GM20000 (cell line): ENCODE results near the gene LTBP2.

Source experiments
- DNase-seq: peaks from one replicate; pipeline ENCODE4 v3.0.0; 2012; ENCODE audit warnings: low spot score
- TF ChIP-seq, protein P1 (sequence below): IDR thresholded peaks from 2 replicates; pipeline ENCODE4 v1.5.1; 2012; ENCODE audit warnings: mild to moderate bottlenecking, control low read depth; ENCODE audit errors: extremely low read depth, missing control alignments

Gene LTBP2

DNA sequence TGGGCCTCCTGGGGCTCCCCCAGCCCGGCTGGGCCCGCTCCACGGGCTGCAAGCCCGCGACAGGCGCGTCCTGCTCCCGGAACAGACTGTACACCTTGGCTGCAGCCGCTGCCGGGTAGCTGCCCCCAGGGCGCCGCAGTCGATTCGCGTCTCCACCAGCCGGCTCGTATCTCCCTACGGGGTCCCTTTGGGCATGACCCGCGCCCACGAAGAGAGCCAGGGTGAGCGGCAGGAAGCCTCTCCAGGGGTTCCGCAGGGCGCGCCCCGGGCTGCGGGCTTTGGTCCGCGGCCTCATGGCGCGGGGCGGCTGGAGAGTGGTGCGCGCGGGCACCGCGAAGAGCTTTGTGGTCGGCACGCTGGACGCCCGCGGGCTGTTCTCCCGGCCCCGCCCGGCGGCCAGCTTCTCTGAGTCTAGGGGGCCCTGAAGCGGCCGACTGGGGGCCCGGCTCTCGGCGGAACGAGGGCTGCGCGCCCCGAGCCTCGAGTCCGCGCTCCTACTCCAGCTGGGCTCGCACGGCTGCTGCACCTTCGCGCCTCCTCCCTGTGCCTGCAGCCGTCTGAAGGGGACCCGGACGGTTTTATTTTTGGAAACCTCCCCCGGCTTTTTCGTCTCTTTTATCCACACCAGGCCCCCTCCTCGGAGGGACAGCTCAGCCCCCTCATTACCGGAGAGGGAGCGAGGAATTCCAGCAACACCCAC lies at the start of gene LTBP2:
Gene LTBP2 (minus strand): TSS at position 588 of the 700 bp plus-strand sequence. CDS start 293 bp downstream, at position 295.
- TF ChIP-seq, protein P1, sequence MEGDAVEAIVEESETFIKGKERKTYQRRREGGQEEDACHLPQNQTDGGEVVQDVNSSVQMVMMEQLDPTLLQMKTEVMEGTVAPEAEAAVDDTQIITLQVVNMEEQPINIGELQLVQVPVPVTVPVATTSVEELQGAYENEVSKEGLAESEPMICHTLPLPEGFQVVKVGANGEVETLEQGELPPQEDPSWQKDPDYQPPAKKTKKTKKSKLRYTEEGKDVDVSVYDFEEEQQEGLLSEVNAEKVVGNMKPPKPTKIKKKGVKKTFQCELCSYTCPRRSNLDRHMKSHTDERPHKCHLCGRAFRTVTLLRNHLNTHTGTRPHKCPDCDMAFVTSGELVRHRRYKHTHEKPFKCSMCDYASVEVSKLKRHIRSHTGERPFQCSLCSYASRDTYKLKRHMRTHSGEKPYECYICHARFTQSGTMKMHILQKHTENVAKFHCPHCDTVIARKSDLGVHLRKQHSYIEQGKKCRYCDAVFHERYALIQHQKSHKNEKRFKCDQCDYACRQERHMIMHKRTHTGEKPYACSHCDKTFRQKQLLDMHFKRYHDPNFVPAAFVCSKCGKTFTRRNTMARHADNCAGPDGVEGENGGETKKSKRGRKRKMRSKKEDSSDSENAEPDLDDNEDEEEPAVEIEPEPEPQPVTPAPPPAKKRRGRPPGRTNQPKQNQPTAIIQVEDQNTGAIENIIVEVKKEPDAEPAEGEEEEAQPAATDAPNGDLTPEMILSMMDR, result no peak
- DNase-seq, result peak; percentile 38

DNA sequence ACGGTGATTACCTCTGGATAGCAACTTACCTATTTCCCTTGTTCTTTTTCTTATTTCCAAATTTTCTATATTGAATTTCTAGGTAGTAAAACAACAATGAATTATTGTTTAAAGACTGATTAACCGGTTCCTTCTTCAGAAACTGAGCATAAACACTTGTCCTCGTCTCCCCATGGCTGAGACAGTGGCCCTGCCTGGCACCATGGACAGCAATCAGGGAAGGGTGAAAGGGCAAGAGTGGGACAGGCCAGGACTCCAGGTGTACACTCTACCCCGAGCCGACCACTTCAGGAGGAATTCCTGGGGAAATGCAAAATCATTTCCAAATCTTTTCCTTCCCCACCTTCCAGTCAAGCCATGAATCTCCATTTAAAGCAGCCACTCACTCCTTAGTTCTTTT lies 48.8 kb upstream of the LTBP2 start:
- TF ChIP-seq, protein P1, result no peak
- DNase-seq, result no peak

DNA sequence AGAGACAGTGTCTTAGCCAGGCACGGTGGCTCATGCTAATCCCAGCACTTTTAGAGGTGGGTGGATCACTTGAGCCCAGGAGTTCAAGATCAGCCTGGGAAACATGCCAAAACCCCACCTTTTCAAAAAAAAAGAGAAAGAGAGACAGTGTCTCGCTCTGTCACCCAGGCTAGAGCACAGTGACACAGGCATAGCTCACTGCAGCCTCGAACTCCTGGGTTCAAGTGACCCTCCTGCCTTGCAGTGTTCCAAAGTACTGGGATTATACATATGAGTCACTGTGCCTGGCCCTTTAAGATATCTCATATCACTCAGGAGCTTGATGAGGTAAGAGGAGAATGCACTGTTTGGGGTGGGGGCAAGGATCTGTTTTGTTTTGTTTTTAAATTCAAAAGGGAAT lies 48.1 kb upstream of the LTBP2 start:
- DNase-seq, result no peak
- TF ChIP-seq, protein P1, result no peak

DNA sequence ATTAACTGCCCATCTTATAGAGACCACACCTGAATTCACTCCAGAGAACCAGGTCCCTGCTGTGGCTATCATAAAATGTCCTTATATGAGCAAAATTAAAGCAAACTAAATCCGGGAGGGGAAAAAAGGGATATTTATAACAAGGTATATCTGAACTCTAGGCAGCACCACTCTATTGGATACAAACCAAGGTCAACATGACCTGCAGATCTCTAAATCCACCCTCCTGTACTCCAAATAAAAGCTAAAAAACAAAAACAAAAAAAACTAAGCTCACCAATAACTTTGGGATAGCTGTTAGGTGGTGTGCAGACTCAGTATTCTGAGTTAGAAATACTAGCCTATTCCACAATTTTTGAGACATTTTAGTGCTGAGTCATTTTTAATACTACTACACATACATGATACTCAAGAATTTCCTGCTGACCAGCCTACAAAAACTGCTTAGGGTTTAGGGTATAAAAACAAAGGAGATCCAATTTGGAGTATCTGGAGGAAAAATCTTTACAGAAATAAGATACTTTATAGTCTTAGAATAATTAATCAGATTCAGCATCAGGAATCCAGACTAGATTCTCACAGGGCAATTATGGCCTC lies 46.6 kb upstream of the LTBP2 start:
- TF ChIP-seq, protein P1, result no peak
- DNase-seq, result no peak

DNA sequence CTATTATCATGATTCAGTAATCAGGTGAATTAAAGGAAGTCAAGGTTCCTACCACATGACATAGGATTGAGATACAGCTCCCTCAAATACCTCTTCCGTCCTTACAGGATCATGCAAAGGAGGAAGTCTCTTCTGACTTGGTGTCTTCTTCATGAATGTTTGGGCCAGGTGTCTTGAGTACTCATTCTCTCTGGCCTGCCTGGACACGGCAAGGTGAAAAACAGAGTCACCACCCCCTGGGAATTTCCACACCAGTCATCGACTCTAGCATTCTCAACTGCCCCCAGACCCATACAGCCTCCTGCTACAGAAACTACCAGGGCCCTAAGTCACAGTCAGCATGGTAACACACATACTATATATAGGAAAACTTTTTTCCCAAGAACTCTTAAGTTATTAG lies 44.9 kb upstream of the LTBP2 start:
- DNase-seq, result no peak
- TF ChIP-seq, protein P1, result no peak

DNA sequence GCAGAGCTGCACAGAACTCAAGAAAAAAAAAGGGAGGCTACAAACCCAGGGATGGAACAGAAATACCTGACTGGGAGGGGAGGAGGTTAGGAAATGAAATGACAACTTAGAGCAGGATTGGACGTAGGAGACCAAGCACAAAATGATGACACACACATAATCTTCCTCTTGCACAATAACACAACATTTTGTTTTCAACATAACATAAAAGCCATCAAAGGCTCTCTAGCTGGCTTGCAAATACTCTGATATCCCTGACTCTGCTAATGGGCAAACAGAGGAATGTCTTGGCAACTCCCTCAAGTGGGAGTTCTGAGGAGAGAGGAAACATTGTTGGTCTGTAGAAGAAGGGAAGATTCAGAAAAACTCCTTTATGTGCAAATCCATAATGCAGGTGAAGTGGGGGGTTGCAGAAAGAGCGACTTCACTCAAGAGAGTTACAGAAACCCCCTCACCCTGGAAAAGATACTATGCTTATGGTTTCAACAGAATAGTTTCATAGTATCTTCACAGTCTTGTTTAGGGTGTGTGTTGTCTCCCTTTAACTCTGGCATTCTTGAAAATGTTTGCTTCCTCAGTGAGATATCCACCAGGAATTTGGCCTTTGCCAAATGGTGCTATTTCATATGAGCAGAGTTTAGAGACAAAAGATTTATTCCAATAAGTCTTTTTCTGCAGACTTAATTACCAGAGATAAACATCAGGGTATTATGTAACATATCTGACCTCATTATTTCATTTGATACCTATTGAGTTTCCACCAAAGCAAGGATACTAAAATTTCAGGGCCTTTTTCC lies 43.8 kb upstream of the LTBP2 start:
- DNase-seq, result no peak

More for the DNA sequence above, 43.8 kb upstream of the LTBP2 start:
- TF ChIP-seq, protein P1, result no peak
